ENCODE results near the gene PCDH9.
"Not testable (repeated sequence)": the region's sequence is repeated elsewhere in the genome, so short reads cannot be mapped to it uniquely, and the experiment has no call there.

PCDH9 gene

DNA sequence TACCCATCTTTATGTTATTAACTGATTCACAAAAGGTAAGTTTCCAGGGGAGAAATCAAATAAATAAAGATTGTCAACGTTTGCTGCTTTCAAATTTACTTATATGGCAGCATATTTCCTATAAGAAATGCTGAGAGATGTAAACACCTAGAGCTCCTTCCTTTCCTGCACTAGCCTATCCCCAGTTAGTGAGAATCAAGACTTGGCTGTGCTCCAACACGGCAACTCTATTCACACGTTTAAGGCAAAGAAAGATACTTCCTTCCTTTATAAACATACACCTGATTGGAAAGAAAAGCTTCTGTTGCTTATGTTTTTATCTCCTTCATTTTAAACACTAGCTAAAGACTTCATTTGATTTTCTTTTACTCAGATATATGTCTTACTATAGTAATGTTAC, 107.0 kb downstream of the PCDH9 start:
- no peak for DNase-seq

DNA sequence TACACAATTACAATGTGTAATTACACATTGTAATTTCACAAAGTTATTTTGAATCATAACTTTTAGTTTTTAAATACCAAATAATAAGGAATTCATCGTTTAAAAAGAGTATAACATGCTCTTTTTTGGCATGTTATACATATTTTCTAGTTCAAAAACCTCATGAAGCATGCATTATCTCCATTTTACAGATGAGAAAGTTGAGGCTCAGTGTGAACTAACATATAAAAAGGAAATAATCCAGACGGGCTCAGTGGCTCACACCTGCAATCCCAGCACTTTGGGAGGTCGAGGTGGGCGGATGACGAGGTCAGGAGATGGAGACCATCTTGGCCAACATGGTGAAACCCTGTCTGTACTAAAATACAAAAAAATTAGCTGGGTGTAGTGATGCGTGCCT, 107.9 kb downstream of the PCDH9 start:
- DNase-seq = no peak

DNA sequence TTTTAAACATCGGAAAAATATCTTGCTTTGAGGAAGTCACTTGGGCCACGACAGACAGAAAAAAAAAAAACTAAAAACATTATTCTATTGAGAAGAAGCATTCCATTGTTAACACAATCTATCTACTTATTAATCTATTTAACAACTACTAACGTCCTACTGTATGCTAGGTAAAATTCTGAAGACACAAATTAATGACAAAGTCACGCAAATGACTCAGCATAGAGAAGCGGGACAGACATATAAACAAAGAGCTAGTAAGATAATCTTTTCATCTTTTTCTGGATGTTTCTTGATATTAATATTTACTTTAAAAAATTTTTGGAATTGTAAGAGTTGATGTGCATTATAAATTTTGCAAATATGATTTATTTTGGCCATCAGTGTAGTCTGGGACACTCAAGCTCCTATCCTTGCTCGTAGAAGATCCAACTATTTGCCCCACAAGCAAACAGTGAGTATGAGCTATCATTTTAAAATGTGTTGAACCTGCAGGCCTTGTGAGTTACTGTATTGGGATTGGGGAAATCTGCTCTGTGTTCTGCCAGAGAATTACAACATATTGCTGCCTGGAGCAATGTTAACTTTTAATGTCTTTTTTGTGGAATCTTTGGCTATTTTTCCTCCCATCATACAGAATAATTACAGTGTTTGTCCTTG, 109.1 kb downstream of the PCDH9 start:
- no peak for DNase-seq

DNA sequence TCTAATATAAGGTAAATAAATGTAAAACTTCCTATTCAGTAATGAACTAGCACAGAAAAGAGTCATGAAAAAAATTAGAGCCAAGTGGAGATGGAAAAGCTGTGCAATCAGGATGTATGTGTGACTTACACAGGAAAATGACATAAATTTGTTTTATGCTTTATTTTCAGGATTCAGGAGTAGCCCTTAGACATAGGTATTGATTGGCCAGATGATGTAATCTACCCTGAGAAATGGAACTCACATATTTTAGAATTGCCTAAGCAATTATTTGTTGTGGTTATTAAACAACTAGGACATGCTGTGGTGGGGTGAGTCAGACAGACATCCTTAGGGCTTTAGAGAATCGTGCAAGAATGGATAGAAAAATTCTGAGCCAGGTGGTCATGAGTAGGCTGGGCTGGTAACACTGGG, 110.6 kb downstream of the PCDH9 start:
- no peak for DNase-seq

GRCh38 chr13:67118277-67118676, 111.9 kb downstream of the PCDH9 start:
- DNase-seq = no peak

GRCh38 chr13:67117010-67117550, 113.1 kb downstream of the PCDH9 start:
- DNase-seq = no peak

- DNase-seq = no peak
Observed at GRCh38 chr13:67107979-67108378, 122.2 kb downstream of the PCDH9 start.

DNA sequence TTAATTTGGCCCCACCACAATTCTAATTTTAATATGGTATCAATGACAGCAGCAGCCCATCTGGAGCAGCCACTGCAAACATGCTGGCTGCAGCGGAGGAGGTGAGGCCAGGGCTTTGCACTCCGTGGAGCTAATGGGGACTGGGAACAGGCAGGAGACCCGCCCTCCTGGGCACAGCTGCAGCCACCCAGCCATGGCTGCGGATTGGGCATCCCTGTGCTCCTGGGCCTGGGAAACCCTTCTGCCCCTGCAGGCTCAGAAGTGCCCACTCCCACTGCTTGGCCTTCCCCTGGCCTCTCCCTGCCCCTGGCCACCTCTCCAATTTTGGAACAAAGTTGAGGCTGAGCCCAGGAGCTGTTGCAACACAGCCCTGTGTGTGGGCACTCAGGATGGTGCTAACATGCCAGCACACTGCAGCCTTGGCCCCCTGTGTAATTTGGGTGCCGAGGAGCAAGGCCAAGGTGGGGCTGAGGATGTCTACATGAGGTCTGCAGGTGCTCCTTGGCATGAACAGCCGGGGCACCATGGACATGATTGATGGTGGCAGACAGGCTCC, 123.6 kb downstream of the PCDH9 start:
- no peak for DNase-seq

GRCh38 chr13:67101730-67102467, 128.2 kb downstream of the PCDH9 start:
- no peak for DNase-seq

- no peak for DNase-seq
Observed at GRCh38 chr13:67100730-67101129, 129.4 kb downstream of the PCDH9 start.

DNA sequence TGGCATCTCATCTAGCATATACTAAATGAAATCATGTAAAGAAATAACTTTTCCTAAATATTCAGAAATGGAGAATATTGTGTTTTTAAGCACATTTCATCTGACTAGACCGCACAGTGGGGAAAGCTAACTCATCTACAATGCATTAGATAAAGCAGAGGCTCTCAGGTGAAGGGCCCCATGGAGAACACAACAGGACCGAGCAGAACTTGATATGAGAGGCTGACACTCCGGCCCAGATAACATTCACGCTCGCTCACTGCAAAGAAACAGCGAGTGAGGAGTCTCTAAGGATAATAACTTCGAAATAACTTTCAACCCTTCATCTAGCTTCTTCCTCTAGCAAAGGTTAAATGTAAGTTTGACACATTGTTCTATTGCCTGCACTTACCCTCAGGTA, 130.6 kb downstream of the PCDH9 start:
- DNase-seq = no peak

- no peak for DNase-seq
Observed at GRCh38 chr13:67097892-67098452, 132.2 kb downstream of the PCDH9 start.

GRCh38 chr13:67096893-67097292, 133.2 kb downstream of the PCDH9 start:
- not testable (repeated sequence) for DNase-seq

DNA sequence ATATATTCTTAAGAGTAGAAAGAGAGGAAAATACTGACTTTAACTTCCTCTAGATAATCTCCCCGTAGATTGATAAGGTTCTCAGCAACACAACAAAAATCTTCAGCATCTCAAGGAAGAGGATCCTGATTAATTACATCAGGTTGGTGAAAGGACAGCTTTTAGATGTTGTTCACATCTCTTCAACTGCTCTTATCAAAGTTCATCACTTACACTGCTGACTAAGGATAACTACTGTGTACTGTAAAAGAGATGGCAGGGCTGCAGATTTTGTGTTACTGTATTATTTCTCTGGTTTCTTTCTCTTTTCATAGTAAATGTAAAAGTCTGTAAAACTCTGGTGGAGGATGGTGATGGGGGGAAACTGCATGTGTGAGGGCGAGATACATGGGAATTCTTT, 133.7 kb downstream of the PCDH9 start:
- no peak for DNase-seq

- no peak for DNase-seq
Observed at GRCh38 chr13:67095621-67096020, 134.5 kb downstream of the PCDH9 start.

DNA sequence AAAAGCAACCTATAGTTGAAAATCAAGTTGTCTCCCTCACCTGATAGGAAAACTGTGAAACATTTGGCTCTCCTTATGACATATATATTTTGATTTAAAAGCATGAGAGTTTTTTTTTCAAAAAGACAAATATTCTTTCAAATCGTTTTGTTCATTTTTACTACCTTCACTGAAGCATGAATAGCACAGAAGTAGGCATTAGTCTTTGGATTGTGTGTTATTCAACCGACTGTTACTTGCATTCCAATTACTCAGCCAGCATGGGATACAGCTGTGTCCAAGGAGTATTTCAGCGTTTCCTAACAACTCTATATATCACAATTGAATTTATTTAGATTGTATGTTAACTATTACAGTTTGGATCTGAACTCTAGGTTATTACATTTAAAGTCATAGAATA, 135.2 kb downstream of the PCDH9 start:
- no peak for DNase-seq

GRCh38 chr13:67094078-67094477, 136.1 kb downstream of the PCDH9 start:
- DNase-seq = no peak

DNA sequence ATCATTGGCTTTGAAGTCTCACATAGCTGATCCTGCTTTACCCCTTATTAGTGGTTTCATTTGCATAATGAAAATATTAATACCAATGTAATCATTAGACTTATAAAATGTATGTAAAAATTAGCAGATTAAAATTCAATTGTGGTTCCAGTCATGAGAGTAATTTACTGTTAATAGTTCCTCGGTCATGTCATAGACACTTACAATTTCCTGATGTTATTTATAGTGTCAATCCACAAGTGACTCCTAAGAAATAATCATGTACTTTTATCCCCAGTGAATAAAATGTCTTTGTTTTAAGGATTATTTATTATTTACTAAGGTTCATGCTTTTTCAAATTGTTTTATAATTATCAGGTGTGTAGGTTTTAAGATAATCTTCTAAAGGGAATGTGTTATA, 138.5 kb downstream of the PCDH9 start:
- DNase-seq = no peak

DNA sequence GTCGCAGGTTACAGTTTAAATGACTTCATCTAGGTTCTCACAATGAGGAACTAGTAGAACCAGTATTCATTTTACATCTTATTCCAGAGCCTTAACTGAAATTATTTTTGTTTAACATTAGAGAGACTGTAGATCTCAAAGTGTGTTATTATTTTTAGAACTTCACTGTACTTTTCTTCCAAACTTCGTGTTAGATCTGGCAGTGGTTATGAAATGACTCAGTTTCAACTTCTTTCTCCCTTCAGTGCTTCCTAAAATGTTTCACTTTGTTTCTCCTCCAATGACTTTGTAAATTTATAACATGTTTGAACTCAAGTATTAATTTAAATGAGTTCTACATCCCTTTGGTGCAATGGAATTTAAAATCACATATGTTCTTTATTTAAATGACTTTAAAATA, 139.3 kb downstream of the PCDH9 start:
- no peak for DNase-seq

DNA sequence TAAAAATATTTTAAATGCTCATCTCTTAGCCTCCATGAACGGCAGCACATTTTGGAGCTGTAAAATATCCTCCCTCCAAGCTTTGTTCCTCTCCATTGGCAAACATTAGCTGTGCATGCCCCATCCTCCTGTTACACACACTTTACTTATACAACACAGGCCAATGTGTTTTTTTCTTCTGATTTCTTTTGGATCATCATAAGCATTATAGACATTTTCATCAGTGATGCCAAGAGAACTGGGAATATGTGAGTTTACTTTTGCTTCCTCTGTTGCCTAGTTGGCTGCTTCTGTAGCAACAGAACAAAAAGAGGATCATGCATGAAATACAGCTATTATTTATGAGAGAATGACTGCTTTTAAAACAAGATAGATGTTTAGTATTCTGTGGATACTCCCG, 142.6 kb downstream of the PCDH9 start:
- no peak for DNase-seq

- no peak for DNase-seq
Observed at GRCh38 chr13:67086260-67086659, 143.9 kb downstream of the PCDH9 start.

GRCh38 chr13:67084066-67084465, 146.1 kb downstream of the PCDH9 start:
- no peak for DNase-seq

- no peak for DNase-seq
Observed at GRCh38 chr13:67083519-67083918, 146.6 kb downstream of the PCDH9 start.

DNA sequence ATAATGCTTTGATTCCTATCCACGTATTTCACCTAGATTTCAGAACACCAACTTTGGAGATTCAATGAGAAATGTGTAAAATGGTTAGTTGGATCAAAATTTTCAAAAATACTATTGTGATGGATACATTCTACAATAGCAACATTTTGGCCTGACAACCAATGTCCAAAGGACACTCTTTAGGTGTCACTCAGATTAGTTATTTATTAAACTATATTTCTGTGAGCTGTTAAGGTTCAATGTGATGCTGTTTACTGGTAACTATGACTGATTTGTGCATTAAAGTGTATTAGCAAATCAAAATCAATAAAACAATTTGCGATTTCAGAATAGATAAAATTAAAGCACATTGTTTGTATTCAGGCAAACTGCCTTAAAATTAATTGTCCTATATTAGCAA, 149.8 kb downstream of the PCDH9 start:
- DNase-seq = no peak

Data from NCI-H2171 (cell line).